GM19438 (cell line): ENCODE data around the gene SIPA1L3.

ENCODE experiments used
- ATAC-seq: cut with Tn5 transposase; IDR thresholded peaks from one replicate; pipeline ENCODE4 v1.9.1; 2021; ENCODE audit warnings: low read depth; ENCODE audit not compliant: unreplicated experiment

Gene SIPA1L3

DNA sequence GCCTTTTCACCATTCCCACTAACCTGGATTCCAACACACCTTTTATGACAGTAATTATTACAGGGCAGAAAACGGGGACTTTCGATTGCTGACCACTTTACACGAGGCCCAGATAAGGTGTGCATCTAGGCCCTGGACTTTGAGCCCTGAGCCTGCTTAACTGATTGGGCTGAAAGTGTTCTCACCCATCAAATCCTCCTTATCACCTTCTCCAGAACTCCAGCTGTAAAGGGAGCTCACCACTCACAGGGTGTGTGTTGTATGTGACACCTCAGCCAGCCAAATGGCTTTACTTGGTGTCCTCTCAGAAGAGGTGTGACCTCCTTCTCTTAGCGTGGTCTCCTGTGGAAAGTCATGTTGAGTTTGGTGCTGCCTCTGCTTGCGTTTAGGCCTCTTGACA lies 36.5 kb downstream of the SIPA1L3 start:
- no peak for ATAC-seq

DNA sequence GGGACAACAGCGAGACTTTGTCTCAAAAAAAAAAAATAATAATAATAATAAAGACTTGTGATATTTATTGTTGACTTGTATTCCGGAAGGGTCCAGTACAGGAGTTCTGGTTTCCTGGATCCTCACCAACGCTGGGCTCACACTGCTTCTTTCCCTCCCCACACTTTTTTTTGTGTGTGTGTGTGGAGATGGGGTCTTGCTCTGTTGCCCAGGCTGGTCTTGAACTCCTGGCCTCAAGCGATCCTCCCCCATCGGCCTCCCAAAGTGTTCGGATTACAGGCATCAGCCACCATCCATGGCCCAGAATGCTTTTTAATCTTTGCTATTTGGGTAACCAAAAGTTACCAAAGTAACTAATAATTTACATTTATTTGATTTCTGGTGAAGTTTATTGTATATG lies 39.1 kb downstream of the SIPA1L3 start:
- ATAC-seq: no peak

DNA sequence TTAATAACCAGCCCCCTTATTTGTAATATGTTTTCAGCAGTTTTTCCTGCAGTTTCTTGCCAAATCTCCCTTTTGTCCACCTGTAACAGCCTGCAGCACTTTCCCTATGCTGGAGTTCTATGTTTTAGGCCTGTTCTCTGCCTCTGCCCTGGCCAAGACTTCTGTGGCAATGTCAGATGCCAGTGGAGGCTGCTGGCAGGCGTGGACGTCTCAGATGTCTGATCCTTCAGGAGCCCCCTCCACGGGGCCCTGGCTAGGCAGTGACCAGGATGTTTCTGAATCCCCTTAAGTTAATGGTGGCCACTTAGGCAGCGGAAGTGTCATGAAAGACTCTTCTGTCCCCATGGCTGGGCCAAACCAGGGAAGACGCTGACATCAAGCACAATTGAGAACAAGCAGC lies 40.8 kb downstream of the SIPA1L3 start:
- no peak for ATAC-seq

DNA sequence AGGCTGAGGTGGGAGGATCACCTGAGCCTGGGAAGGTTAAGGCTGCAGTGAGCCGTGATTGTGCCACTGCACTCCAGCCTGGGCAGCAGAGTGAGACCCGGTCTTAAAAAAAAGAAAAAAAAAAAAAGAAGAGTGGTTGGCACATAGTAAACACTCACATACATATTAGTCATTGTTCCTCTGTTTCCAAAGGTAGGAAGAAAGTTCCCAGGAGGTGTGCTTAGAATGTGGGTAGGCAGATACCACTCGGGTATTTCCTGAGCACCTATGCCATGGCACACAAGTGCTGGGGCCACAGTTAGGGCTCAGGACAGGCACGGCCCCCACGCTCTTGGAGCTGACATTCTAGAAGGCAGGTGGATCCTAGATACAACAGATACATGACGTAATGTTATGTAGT lies 41.4 kb downstream of the SIPA1L3 start:
- ATAC-seq: no peak

DNA sequence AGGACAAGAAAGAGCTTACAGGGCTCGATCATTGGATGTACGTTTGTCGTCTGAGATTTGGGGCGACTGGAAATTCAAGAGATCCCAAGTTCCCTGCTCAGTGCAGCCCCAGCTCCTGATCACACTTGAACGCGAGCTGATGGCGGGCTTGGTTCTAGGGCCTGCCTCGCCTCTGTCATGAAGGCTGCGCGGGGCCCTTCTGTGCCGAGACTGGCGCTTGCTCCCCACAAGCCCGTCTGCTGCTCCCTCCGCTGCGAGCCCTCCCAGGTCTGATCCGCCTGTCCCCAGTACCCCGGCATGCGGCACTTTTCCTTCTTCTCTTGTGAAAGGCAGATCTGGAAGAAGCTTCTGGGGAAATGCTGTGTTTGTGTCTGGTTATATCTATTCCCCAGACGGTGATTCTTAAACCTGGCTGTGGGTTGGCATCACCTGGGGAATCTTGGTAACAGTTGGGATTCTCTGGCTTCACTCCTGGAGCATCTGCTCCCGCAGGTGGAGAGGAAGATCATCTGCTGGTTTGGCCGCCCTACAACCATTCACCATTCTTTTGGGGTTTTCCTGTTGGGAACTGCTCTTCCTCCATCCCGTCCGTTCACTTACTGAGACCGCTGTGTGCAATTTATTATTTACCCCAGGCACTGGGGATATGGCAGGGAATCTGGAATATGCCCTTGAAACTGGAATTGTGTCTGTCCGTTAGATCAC lies 43.6 kb downstream of the SIPA1L3 start:
- ATAC-seq: no peak

DNA sequence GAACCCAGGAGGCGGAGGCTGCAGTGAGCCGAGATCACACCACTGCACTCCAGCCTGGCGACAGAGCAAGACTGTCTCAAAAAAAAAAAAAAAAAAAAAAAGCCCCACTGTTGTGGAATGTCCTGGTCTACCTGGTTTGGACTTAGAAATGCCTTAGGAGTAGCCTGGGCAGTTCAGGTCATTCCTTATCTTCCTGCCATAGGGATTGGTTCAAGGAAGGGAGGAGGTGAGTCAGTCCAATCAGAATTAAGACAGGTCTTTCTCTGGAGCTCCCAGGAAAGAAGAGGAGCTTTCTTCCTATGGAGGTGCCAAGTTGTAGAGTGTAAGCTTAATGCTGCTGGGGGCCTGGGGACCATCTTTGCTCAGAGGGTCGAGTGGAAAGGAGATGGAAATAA lies 44.8 kb downstream of the SIPA1L3 start:
- ATAC-seq: no peak

DNA sequence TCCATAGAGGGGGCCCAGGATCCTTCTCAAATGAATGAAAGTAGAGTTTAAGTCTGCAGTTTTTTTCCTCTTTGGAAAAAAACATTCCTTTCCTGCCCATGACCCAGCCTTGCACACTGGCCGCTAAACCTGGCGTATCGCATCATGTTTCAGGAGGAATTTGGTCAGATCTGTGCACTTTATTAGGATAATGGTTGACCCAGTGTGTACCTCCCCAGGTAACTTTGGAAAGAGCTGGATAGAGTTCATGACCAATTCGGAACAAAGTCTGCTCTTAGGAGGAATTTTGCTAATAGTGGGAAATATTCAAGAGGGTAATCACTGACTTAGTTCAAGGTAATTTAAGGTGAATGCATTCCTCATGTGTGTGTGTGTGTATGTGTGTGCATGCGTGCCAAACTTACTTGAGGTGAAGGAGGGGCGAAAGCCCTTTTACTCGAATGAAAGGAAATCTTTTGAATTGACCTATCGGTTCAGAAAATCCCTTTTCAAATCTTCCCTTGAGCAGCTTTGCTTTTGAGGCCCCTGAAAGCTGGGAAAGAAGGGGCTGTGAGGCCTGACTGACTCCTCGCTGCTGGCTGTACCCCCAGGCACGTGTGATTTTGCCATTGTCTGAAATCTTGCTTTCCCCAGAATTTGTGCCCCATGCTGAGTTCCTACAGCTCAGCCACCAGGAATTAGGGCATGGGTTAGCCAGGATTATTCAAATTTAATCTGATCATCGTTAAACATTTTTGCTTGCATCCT lies 46.3 kb downstream of the SIPA1L3 start:
- no peak for ATAC-seq

DNA sequence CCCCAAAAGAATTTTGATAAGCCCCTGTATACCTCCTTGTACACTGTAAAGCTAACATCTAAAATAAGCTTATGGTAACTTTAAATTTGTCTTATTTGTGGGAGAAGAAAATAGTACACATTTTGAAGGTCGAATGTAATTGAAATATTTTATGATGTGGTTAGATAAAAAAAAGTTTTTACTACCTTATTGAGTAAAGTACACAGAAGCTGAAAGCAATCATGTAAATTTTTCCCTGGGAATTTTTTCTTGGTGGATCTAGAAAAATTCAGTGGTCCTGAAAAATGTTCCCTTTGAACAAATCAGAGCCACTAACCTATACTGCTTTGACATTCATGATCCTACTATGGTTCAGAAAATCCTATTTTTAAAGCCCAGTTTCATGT lies 46.9 kb downstream of the SIPA1L3 start:
- ATAC-seq: no peak

DNA sequence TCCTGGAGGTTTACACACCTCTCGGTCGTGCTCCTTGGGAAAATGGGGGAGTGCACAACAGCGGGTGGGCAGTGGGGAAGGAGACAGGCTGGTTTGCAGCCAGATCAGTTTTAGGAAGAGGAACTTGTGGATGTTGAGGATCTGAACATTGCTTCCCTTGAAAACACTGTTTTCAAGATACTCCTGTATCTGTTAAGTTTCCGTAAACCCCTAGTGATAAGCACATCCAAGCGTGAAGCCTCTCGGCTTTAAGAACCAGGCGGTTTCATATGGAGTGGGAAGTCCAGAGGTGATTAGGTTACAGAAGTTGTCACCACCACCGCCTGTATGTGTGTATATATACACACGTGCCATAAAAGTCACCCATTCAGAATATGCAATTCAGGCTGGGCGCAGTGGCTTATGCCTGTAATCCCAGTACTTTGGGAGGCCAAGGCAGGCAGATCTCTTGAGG lies 47.4 kb downstream of the SIPA1L3 start:
- ATAC-seq: no peak

DNA sequence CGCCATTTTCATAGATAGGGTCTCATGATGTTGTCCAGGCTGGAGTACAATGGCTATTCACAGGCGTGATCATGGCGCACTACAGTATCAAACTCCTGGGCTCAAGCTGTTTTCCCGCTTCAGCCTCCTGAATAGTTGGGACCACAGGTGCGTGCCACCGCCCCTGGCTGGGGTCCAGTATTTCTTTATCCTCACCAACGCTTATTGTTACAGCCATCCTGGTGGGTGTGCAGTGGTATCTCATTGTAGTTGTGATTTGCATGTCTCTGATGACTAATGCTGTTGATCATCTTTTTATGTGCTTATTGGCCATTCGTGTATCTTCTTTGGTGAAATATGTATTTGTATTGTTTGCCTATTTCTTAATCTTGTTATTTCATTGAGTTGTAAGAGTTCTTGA lies 49.0 kb downstream of the SIPA1L3 start:
- no peak for ATAC-seq

DNA sequence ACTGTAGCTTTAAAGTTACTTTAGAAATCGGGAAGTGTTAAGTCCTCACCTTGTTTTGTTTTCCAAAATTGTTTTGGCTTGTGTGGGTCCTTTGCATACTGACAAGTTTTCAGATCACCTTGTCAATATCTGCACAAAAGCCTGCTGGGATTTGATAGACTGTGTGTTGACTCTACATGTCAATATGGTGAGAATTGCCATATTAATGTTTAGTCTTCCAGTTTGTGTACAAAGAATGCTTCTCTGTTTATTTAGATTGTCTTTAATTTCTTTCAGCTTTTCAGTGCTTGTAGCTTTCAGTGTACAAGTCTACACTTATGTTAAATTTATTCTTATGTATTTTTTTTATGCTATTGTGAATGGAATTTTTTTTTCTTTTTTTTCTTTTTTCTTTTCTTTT lies 50.2 kb downstream of the SIPA1L3 start:
- no peak for ATAC-seq

DNA sequence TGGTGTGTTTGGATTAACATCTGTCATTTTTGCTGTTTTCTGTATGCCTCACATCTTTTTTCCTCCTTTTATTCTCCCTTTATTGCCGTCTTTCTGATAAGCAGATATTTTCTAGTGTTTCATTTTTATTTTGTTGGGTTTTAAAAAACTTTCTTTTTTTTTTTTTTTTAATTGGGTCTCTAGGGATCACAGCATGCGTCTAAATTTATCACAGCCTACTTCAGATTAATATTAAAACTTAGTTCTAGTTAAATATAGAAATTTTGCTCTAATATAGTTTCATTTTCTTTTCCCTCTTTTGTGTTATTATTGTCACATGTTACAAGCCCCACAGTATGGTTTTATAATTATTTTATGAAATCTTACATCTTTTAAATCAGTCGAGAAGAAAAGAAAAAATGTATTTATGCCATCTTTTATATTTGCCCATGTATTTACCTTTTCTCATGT lies 52.7 kb downstream of the SIPA1L3 start:
- no peak for ATAC-seq

DNA sequence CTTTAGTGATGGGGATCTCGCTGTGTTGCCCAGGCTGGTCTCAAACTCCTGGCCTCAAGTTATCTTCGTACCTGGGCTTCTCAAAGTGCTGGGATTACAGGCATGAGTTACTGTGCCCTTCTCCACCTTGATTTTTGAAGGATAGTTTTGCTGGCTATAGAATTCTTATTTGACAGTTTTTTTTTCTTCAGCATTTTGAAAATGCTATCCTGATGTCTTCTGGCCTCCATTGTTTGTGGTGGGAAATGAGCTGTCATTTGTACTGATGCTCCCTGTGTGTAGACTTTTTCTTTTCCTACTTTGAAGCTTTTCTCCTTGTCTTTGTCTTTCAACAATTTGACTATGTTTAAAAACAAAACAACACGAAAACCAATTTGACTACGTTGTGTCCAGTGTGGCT lies 54.2 kb downstream of the SIPA1L3 start:
- ATAC-seq: no peak

DNA sequence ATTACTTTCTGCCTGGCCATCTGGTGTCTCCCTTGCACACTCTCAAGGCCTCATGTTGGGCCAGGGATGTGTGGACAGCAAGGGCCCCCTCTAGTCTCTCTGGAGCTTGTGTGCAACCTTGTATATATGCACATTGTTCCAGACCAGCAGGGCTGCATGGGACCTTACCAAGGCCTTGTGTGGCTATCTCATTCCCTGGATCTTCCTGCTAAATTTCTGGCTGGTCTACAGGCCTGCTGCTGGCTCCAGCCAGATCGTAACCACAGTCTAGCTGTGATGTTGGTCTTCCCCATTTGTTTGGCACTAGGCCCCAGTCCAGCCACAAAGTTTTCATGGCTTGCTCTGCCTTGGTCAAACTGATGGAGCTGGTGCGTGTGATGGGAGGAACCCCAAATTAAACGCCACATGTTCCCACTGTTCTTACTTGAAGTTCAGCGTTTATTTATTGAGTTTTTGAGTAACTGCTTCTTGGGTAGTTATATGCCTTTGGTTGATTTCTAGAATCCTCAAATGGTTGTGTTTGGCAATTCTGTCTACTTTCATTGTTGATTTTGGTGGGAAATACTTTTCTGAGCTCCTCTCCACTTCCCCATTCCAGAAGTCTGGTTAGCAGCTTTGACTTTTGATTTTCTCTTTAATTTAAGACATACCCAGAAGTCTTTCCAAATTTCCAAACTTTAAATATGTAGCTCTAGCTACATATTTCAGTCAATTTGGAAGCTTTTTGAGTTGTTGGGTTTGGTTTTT lies 56.4 kb downstream of the SIPA1L3 start:
- no peak for ATAC-seq

DNA sequence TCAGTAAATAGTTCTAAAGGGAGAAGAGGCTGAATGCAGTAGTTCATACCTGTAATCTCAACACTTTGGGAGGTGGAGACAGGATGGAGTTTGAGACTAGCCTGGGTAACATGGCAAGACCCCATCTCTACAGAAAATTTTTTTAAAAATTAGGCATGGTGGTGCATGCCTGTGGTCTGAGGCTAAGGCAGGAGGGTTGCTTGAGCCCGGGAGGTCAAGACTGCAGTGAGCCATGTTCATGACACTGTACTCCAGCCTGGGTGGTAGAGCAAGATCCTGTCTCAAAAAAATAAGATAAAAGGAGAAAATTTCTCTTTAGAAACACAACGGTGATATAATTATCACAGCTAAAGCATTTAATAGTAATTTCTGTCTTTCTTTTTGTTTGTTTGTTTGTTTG lies 57.1 kb downstream of the SIPA1L3 start:
- no peak for ATAC-seq

DNA sequence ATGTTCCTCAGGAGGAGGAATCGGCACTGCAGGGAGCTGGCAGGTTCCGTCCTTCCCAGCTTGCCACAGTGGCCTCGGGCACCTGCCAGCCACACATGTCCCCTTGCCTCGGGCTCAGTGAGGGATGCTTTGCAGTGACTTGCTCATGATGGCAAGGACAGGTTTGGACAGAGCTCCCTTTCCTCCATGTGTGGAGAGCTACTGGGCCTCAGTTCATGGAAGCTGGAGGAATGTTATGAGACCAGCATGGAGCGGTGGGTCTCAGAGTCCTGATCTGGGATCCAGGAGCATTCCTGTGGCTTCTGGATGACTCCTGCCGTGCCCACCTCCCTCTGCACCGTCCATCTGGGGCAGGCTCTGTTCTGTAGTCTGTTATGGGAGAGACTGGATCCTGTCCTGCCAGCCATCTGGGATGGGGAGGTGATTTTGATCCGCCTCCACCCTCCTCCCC lies 59.2 kb downstream of the SIPA1L3 start:
- no peak for ATAC-seq

DNA sequence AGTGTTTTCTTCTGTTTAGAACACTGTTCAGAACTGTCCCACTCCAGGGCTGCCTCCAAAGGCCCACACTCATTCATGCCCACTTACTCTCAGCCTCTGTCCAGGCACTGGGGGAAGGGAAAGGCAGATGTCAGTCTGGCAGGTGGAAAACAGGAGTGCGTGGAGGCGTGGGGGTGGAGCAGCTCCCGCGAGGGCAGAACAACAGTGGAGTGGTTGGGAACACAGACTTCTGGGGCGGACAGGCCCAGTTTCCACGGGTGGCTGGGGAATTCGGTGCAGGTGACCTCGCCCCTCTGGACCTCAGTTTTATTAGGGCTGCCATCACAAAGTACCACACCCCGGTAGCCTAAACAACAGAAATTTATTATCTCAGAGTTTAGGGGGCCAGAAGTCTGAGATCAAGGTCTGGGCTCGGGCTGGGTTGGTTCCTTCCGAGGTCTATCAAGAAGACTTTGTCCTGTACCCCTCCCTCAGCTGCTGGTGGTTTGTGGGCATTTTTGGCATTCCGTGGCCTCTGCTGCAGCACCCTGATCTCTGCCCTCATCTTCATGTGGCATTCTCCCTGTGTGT lies 59.7 kb downstream of the SIPA1L3 start:
- ATAC-seq: no peak

DNA sequence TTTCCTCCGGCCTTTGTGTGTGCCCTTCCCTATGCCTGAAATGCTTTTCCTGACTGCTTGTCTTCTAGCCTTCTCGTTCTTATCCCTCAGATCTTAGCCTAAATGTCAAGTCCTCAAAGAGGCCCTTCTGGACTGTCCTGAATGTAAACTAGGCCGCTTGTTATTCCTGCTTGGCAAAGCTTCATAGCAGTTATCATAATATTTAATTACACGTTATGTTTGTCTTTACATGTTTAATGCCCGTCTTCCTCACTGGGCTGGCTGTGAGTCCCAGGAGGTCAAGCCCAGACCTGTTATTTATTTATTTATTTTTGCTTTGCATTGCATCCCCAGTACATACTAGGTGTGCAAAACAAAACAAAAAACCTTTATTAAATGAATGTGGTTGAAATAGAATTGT lies 62.7 kb downstream of the SIPA1L3 start:
- ATAC-seq: no peak

DNA sequence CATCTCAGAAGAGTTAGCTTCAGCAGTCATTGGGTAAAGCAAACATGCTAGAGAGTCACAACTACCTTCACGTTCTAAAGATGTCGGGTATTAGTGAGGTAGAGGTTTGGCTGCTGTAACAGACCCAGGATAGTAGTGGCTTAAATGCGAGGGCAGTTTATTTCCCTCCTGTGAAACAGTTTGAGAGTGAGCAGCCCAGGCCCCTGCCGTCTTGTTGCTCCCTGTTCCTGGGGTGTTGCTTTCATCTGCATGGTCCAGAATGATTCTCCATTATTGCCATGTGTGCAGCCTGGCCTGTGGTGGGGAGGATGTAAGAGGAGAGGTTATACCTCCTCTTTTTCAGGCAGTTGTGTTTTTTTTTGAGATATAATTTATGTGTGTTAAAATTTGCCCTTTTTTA lies 63.7 kb downstream of the SIPA1L3 start:
- ATAC-seq: no peak

DNA sequence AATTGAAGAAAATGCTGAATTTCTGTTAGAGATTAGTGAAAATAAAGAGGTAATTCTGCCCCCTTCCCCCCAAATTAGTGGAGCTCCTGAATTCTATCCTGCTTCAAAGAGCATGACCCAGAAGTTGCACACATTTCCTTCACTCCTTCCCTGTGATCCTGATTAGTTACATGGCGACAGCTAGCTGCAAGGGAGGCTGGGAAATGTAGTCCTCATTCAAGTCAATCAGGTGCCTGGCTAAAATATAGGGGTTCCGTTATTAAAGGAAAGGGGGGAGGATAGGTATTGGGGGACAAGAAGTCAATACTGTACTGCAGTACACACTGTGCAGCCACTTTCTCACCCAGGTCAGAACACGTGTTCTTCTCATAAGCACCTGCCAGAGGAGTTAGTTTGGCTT lies 65.8 kb downstream of the SIPA1L3 start:
- ATAC-seq: no peak

DNA sequence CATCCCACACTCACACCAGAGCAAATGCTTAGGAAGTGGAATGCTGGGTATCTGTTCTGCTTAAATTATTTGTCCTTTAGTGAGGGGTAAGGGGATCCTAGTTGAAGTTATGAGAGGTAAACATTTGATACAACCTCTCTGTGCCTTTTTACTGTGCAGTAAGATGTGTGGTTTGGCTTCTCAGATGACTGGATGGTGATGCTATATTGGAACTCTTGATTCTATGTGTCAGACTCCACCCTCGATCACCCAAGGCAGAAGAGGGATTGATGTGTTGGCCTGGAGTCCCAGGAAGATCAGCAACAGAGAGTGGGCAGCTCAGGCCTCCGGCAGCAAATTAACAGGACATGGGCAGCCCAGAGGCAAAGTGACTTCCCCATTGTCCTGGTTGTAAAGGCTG lies 66.7 kb downstream of the SIPA1L3 start:
- no peak for ATAC-seq
